Activated naive CD4-positive, alpha-beta T cell treated with anti-CD3 and anti-CD28 coated beads for 36 hours (primary cell): ENCODE results near the gene PPARGC1A. TPM values are rescaled to one million over a fixed set of nuclear protein-coding genes. Genes with fewer than 3 reads are reported as not detected.

Experiments
- CTCF ChIA-PET: fragments of 350-600 bp; sonication (Branson Sonifier 250); formaldehyde crosslinking; loops from one replicate; lab custom pipeline; 2021; ENCODE audit warnings: antibody characterized with exemption; lab: Charles Lee
- DNase-seq: peaks from one replicate; pipeline ENCODE4 v3.0.0-alpha.2; 2020
- H3K27ac Mint-ChIP-seq: one replicate; pipeline ENCODE4 v1.8.0; 2021; ENCODE audit warnings: mild to moderate bottlenecking, mixed read lengths
- H3K27me3 Mint-ChIP-seq: one replicate; pipeline ENCODE4 v1.8.0; 2021; ENCODE audit warnings: low read depth, mixed read lengths
- H3K36me3 Mint-ChIP-seq: one replicate; pipeline ENCODE4 v1.8.0; 2021; ENCODE audit warnings: low read depth, mixed read lengths
- H3K4me1 Mint-ChIP-seq: one replicate; pipeline ENCODE4 v1.8.0; 2021; ENCODE audit warnings: low read depth, mixed read lengths
- H3K4me3 Mint-ChIP-seq: one replicate; pipeline ENCODE4 v1.8.0; 2021; ENCODE audit warnings: mild to moderate bottlenecking, moderate library complexity, mixed read lengths
- H3K9me3 Mint-ChIP-seq: one replicate; pipeline ENCODE4 v1.8.0; 2021; ENCODE audit warnings: mixed read lengths
- intact Hi-C: fragments of 100-400 bp; cut with micrococcal nuclease; formaldehyde crosslinking; loops from one replicate; pipeline ENCODE4 v1.15.1; 2023
- total RNA-seq, 2 experiments: library from RNA; stranded (reverse); gene quantifications; one replicate each; pipeline ENCODE4 v1.2.3, GENCODE V29; 2021

Gene PPARGC1A
- total RNA-seq, 2 experiments from 2014 or later = not detected

DNA sequence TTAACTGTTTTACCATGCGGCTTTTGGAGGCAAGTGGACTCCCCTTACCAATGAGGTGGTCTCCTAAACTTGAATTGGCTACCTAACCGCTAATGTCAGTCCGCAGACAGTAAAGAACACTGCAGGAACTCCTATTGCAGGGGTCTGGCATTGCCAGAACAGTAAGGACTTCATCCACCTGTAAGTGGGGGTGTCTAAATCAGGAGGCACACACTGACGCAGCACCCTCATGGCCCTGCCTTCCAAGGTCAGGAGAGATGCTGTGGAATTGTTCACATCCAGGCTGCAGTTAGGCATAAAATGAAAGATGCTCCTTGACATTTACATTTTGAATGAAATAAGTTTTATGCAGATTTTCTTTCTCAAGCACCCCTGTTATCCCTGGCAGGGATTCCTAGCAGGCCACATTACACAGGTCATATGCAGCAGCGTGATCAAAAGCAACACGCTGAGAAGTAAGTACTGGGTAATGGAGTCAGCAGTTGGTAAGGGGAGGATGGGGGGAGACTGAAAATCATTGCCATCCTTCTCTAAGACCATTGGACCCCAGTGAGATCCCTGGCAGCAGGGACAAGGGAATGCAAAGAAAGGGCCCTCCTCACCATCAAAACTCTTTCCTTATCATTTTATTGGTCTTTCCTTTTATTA lies 3.8 kb downstream of the PPARGC1A start:
- CTCF ChIA-PET = interaction anchor here (0.7 kb wide), 1 partner anchor 751 kb away, joined by 9 read pairs; no protein-coding TSS in a partner anchor
- Mint-ChIP-seq H3K27me3 (peaks cover 16% of the 10 kb centered on the region), H3K9me3 (no peaks in the 10 kb centered on the region), H3K36me3 (no peaks in the 10 kb centered on the region), H3K4me1 (peaks cover 21% of the 10 kb centered on the region), H3K4me3 (no peak overlapping the region), H3K27ac (no peak overlapping the region)
- intact Hi-C loops = no loop called here
- DNase-seq = no peak

DNA sequence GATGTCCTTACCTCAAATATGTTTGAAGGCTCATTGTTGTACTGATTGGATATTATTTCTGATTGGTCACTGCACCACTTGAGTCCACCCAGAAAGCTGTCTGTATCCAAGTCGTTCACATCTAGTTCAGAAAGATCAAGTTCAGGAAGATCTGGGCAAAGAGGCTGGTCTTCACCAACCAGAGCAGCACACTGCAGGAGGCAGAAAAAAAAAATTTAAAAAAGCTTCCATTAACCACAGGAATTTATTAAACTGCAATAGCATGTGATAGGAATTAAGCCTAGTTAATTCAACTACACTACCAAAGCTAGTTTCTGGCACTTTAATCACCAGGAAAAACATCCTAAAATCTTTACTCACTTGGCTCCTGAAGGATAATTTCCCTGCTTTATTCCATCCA lies 5.1 kb downstream of the PPARGC1A start:
- intact Hi-C loops = no loop called here
- peaks cover 14% of the 10 kb centered on the region for H3K4me1 Mint-ChIP-seq
- no peaks in the 10 kb centered on the region for H3K36me3 Mint-ChIP-seq
- DNase-seq = no peak
- no peak overlapping the region for H3K27ac Mint-ChIP-seq
- CTCF ChIA-PET = no interaction called here
- no peak overlapping the region for H3K4me3 Mint-ChIP-seq
- H3K27me3 Mint-ChIP-seq = peaks cover 11% of the 10 kb centered on the region
- H3K9me3 Mint-ChIP-seq = no peaks in the 10 kb centered on the region

DNA sequence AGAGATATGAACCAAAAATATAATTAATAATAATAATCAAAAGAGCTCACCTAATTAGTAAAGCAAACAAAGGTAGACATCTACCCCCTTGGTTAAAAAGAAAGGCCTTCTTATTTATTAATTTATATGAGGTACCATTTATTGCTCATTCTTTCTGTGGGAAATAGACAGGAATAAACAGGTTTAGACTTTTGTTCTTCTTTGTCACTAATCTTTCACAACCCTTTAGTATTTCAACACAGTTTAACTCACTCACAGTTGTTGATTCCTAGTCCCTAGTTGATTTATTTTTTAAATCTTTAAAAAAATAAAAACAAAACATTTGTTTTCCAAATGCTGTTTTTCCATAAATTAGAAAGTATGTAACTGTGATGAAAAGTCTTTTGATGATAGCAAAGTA lies 5.6 kb downstream of the PPARGC1A start:
- Mint-ChIP-seq H3K9me3 (no peaks in the 10 kb centered on the region), H3K36me3 (no peaks in the 10 kb centered on the region), H3K4me3 (no peak overlapping the region), H3K4me1 (peaks cover 10% of the 10 kb centered on the region), H3K27me3 (peaks cover 11% of the 10 kb centered on the region), H3K27ac (no peak overlapping the region)
- CTCF ChIA-PET = no interaction called here
- intact Hi-C loops = no loop called here
- DNase-seq = no peak

DNA sequence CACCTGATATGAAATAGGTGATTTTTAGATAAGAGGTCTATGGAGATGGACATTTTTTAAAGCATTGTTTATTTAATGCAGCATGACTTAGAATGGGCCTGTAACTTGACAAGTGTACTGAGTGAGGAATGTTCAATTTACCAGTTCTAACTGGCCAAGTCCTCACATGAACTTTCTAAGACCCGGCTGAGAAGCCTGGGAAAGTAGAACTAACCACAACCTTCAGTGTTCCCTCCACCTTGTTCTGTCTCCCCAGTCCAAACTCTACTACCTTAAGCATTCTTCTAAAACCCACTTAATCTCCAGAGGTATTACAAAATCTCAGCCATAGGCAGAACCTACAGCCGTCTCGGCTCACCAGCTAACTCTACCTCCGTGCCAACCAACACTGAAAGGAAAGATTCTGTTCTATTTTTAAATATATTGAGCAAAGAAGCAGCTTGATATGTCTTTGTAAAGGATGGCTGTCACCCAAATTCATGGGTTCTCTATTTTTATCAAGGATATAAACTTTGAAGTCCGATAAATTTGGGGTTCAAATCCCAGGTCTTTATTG lies 6.8 kb downstream of the PPARGC1A start:
- intact Hi-C loops = no loop called here
- Mint-ChIP-seq H3K4me3 (no peak overlapping the region), H3K4me1 (no peaks in the 10 kb centered on the region), H3K36me3 (no peaks in the 10 kb centered on the region), H3K27ac (no peak overlapping the region), H3K27me3 (peaks cover 2% of the 10 kb centered on the region), H3K9me3 (no peaks in the 10 kb centered on the region)
- CTCF ChIA-PET = no interaction called here
- DNase-seq = no peak

DNA sequence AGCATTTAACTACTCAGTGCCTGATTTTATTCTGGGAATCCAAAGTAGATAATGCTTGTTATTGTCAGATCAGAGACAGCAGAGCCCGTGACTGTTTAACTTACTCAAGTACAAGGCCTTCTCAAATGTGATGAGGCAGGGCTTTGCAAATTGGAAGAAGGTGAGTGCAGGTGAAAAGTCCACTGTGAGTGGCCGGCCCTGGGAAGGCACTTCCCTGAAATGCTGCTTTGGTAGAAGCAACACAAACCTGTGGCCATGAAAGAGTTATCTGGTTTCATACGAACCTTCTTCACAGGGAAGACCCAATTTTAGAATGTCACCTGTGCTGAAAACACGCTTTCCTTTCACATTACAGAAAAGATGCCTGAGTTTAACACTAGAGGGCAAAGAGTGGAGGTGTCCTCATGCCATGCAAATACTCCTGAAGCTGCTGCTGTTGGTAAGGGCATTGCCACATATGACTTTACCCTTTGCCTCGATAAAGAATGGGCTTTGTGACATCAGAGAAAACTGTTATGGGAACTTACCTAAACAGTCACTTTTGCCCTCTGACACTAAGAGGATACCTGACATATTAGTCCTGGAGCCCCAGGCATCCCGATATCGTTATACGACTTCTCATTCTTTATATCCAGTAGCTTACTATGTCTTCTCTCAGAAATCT lies 8.0 kb downstream of the PPARGC1A start:
- no peaks in the 10 kb centered on the region for H3K4me1 Mint-ChIP-seq
- H3K27ac Mint-ChIP-seq = no peak overlapping the region
- no peaks in the 10 kb centered on the region for H3K9me3 Mint-ChIP-seq
- CTCF ChIA-PET = no interaction called here
- DNase-seq = no peak
- no peak overlapping the region for H3K4me3 Mint-ChIP-seq
- intact Hi-C loops = no loop called here
- H3K27me3 Mint-ChIP-seq = peaks cover 2% of the 10 kb centered on the region
- no peaks in the 10 kb centered on the region for H3K36me3 Mint-ChIP-seq

DNA sequence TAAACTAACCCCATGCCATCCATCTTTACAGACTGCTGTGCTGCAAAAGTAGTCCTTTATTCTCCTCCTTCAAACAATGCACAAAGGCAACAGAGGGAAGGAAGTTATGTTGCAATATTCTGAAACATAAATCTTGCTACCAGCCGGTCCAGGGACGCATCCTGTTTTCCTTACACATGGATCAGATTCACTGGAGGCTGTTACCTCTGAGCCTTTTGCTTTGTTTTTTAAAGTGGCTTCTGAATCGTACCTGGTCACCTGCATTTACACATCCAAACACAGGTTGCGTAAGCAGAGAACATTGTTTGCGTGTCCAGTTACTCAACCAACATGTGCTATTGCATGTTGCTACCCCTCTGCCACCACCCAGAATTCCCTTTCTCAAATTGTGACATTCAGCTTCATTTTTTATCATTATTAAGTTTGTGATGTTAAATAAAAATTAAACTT lies 8.8 kb downstream of the PPARGC1A start:
- CTCF ChIA-PET = no interaction called here
- H3K36me3 Mint-ChIP-seq = no peaks in the 10 kb centered on the region
- H3K27me3 Mint-ChIP-seq = peaks cover 2% of the 10 kb centered on the region
- no peak overlapping the region for H3K27ac Mint-ChIP-seq
- no peaks in the 10 kb centered on the region for H3K9me3 Mint-ChIP-seq
- DNase-seq = no peak
- H3K4me3 Mint-ChIP-seq = no peak overlapping the region
- no peaks in the 10 kb centered on the region for H3K4me1 Mint-ChIP-seq
- intact Hi-C loops = no loop called here

DNA sequence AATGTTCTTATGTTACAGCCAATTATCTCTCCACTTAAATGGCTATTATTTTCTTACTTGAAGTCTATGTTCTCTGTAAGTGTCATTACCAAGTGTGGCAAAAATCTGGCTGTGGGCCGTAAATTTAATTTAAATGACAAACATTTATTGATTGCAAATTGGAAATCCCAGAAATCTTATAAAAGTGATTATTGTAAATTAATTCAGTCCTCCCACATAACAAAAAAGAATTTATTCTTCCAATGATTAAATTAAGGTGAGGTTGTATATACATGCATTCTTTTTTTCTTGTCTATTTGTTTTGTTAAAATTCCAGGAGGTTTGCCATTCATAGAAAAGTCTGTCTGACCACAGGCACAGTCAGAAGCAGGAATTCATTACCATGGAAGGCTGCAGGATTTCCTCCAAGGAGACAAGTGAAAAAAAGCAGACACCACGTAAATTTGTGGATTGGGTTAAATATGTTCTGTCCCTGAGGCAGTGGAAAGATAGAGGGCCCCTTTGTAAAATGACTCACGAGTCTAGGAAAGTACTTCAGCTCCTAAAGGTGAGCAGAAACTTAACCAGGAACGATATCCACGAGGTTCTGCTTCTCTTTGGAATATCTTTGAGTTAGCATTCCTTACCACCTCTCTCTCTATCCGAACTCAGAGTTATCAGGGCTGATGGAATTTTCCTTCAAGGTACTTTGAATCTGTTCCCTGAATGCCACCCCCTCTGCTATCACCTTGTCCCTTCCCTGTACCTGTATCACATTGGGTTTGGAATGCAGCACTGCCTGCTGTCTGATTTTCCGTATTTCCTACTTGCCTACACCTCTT lies 10.7 kb downstream of the PPARGC1A start:
- no peak for DNase-seq
- CTCF ChIA-PET = no interaction called here
- Mint-ChIP-seq H3K27ac (no peak overlapping the region), H3K36me3 (no peaks in the 10 kb centered on the region), H3K27me3 (no peaks in the 10 kb centered on the region), H3K4me3 (no peak overlapping the region), H3K4me1 (no peaks in the 10 kb centered on the region), H3K9me3 (no peaks in the 10 kb centered on the region)
- intact Hi-C loops = no loop called here

DNA sequence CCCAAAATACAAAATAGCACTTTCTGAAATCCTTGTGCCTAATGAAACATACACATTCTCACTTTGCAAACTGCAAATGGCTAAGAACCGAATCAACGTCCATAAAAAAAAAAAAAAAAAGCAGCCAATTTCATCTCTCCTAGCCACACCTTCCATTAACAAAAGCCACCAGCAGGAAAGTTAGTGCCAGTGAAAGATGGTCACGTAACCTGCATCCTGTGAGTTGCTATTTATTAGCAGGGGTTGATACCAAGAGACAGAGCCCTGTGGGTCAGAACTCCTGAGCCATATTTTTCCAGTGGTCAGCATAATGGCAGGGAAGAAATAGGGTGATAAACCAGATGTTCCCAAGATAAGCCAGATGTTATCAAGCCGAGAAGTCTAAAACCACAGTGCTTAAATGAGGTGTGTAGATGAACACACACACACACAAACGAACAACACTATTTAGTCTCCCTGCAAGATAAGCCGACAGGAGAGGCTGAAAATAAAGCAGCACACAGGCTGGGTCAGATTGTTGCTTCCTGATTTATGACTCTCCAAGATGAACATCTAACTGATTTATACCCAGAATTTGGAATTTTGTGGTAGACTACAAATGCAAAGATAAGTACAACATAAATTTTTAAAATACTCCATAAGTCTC lies 11.5 kb downstream of the PPARGC1A start:
- H3K9me3 Mint-ChIP-seq = no peaks in the 10 kb centered on the region
- H3K4me3 Mint-ChIP-seq = no peak overlapping the region
- DNase-seq = no peak
- intact Hi-C loops = no loop called here
- H3K4me1 Mint-ChIP-seq = no peaks in the 10 kb centered on the region
- H3K27ac Mint-ChIP-seq = no peak overlapping the region
- no peaks in the 10 kb centered on the region for H3K27me3 Mint-ChIP-seq
- CTCF ChIA-PET = no interaction called here
- H3K36me3 Mint-ChIP-seq = no peaks in the 10 kb centered on the region

DNA sequence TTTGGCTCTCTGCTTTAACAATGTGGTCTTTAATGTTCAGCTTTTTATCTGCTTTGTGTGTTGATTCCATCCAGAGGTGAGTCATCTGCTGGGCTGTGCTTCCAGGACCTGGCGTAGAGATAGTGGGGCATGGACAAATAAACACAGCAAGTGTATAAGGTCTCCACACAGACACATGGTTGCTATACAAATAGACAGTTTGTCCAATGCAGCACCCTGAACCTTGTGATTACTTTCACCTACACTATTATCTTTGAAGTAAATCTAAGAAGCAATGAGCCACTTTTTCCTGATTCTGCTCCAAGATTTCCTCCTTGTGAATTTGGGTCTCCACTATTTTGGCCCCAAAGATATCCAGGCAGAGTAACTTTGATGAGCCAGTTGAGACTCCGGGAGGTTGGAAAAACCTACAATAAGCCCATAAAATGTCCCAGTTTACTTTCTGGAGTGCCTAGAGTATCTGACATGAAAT lies 12.1 kb downstream of the PPARGC1A start:
- no peak for DNase-seq
- H3K4me1 Mint-ChIP-seq = no peaks in the 10 kb centered on the region
- H3K27ac Mint-ChIP-seq = no peak overlapping the region
- no peak overlapping the region for H3K4me3 Mint-ChIP-seq
- H3K36me3 Mint-ChIP-seq = no peaks in the 10 kb centered on the region
- H3K27me3 Mint-ChIP-seq = no peaks in the 10 kb centered on the region
- intact Hi-C loops = no loop called here
- H3K9me3 Mint-ChIP-seq = no peaks in the 10 kb centered on the region
- CTCF ChIA-PET = no interaction called here

DNA sequence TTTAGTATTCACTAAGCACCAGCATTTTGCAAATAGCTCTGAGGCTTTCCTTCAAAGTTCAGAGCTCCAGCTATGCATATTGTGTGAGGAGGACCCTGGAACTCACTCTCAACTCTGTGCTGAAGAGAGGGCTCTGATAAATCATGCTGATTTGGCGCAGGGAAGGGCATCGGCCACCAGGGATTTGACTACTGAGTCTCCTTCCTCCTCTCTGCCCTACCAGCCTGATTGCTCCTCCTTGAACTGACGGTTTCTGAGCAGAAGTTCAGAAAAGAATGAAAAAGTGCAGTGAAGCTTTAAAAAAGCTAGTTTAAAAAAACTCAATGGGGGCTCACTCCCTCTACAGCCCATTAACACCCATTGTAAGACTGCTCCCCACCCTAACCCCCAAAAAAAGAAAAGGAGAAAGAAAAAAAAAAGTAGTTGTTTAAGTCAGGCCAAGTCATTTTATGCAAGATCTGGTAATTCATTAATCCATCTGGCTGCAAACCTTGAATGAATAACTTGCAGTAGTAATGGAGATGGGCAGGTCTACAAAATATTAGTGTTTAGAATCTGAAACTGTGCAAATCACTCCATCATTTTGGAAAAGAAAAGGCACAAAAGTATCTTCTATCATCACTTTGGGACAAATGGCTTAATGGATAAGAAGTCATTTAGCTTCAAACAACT lies 13.3 kb downstream of the PPARGC1A start:
- intact Hi-C loops = no loop called here
- H3K9me3 Mint-ChIP-seq = no peaks in the 10 kb centered on the region
- CTCF ChIA-PET = interaction anchor here (0.6 kb wide), 1 partner anchor 187 kb away, joined by 4 read pairs; no protein-coding TSS in a partner anchor
- H3K4me3 Mint-ChIP-seq = no peak overlapping the region
- no peaks in the 10 kb centered on the region for H3K36me3 Mint-ChIP-seq
- H3K27me3 Mint-ChIP-seq = no peaks in the 10 kb centered on the region
- no peaks in the 10 kb centered on the region for H3K4me1 Mint-ChIP-seq
- DNase-seq = no peak
- no peak overlapping the region for H3K27ac Mint-ChIP-seq

DNA sequence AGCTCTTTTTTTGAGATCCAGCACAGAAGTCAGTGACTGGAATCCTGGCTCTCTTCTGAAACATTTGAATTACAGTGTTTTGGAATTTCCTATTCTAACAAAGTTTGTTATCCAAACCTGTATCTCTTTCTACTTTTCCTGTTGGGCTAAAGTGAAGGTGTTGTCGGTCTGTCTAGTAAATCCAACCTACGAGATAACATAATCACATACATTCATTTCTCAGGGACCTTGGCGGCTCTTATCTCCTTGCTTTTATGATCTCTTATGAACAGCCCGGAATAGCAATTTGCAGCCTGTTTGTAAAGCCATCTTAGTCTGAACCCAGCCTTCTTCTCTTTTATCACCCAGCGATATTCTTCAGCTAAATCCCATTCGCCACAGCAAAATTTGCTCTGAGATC lies 14.5 kb downstream of the PPARGC1A start:
- H3K27me3 Mint-ChIP-seq = no peaks in the 10 kb centered on the region
- CTCF ChIA-PET = no interaction called here
- no peaks in the 10 kb centered on the region for H3K4me1 Mint-ChIP-seq
- intact Hi-C loops = no loop called here
- no peak for DNase-seq
- no peak overlapping the region for H3K4me3 Mint-ChIP-seq
- H3K9me3 Mint-ChIP-seq = no peaks in the 10 kb centered on the region
- H3K27ac Mint-ChIP-seq = no peak overlapping the region
- no peaks in the 10 kb centered on the region for H3K36me3 Mint-ChIP-seq

DNA sequence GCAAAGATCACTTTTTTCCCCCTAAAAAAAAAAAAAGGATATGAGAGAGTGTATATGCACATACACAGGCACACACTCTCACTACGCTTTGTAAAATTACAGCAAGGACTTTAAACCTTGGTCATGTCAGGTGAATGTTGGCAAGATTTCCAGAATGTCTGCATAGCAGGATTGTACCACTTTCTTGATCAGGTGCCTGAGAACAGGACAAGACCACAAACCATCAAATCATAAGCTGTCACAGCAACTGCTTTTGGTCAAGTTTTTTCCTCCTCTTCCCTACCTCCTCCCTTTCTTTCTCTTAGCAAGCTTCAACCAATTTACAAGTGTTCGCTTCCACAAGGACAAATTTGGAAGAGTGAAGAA lies 15.3 kb downstream of the PPARGC1A start:
- Mint-ChIP-seq H3K4me3 (no peak overlapping the region), H3K4me1 (no peaks in the 10 kb centered on the region), H3K36me3 (no peaks in the 10 kb centered on the region), H3K27ac (no peak overlapping the region), H3K27me3 (no peaks in the 10 kb centered on the region), H3K9me3 (no peaks in the 10 kb centered on the region)
- intact Hi-C loops = no loop called here
- CTCF ChIA-PET = no interaction called here
- no peak for DNase-seq
